CD4-positive, alpha-beta T cell treated with Interleukin-4 for 1 hour (primary cell): Measurements from ENCODE around the gene TRAF3.
"Not testable (repeated sequence)": the region's sequence is repeated elsewhere in the genome, so short reads cannot be mapped to it uniquely, and the experiment has no call there.

ENCODE experiments used
- DNase-seq, 2 donors: peaks; one replicate each; pipeline ENCODE4 v3.0.0-alpha.2; 2020 to 2022

Gene TRAF3

DNA sequence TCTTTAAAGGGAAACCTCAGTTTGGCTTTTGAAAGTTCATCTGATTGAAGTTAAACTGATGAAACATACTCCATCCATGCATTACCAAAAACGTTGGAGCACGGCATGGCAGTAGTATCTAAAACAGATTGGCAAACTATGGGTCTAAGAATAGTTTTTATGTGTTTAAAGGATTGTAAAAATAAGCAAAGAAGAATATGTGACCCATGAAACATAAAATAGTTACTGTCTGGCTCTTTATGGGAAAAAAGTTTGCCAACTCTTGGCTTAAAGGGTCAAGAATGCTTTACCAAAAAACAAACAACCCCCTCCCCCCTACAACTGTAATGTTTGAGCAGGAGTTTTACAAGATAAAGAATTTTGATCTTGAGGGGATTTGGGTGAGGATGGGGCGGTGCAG lies 32.6 kb downstream of the TRAF3 start:
- no peak for DNase-seq

DNA sequence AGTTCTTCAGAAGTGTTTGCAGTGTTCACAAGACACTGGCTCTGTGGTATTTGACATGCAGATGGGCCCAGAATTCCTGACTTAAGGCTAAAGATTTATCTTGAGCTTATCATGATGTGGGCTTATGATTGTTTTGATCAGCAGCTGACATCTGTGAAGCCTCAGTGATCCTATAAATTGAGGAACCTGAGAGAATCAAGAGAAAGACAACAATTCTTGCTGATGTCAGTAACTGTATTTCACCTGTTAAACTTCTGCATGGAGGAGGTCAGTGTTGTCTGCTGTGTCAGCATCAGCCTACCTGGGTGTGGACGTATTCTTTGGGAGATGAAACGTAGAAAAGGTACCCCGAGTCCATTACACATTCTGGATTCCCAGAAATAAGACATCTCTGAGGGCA lies 33.3 kb downstream of the TRAF3 start:
- DNase-seq, result no peak

DNA sequence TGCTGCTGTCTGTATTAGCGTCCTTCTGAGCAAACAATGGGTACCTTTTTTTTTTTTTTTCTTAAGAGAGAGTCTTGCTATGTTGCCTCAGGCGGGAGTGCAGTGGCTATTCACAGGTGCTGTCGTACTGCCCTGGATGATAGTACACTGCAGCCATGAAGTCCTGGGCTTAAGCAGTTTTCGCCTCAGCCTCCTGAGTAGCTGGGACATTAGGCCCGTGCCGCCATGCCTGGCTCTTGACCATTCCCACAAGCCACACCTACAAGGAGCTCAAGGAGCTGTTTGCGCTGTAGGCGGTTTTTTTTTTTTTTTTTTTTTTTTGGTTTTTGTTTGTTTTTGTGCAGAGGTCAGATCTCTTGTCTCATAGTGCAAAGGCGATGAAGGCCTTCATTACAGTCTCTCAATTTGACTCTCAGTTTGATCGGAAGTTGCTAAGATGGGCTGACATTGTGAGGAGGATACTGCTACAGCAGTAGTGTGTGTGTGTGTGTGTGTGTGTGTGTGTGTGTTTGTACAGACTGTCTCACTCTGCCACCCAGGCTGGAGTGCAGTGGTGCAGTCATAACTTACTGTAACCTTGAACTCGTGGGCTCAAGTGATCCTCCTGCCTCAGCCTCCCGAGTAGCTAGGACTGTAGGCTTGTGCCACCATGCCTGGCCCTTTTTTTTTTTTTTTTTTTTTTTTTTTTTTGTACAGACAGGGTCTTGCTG lies 34.2 kb downstream of the TRAF3 start:
- no peak for DNase-seq

DNA sequence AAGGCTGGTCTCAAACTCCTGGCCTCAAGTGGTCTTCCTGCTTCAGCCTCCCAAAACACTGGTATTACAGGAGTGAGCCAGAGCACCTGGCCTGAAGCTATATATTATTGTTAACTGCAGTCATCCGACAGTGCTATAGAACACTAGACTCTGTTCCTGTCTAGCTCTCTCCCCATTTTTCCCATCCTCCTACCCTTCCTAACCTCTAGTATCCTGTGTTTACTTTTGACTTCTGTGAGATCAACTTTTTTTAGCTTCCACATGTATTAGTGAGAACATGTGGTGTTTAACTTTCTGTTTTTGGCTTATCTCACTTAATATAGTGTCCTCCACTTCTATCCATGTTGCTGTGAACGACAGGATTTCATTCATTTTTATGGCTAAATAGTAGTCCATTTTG lies 34.7 kb downstream of the TRAF3 start:
- DNase-seq, result no peak

DNA sequence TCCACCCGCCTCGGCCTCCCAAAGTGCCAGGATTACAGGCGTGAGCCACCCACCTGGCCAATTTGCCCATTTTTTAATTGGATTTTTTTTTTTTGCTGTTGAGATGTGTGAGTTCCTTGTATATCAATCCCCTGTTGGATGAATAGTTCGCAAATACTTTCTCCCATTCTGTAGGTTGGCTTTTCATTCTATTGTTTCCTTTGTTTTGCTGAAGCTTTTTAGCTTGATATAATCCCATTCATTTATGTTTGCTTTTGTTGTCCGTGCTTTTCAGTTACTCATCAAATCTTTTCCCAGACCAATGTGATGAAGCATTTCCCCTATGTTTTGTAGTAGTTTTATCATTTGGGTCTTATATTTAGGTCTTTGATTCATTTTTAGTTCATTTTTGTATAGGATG lies 36.4 kb downstream of the TRAF3 start:
- DNase-seq, result no peak

DNA sequence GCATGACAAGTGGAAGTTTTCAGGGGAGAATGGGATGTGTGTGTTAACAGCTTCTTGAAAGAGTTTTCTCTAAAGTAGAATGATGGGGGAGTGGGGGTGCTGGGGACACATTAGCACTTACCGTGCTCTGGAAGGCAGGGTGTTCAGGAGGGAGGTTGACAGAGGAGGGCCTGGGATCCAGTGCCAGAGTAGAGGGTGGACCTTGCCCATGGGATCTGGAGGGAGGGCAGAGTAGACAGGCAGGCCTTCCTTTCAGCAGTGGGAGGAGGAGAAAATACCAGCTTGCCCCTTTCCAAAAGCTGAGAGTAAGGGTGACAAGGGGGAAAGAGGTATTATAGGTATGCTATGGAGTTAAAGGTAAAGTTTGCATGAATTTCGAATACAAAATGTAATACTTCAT lies 40.1 kb downstream of the TRAF3 start:
- no peak for DNase-seq

DNA sequence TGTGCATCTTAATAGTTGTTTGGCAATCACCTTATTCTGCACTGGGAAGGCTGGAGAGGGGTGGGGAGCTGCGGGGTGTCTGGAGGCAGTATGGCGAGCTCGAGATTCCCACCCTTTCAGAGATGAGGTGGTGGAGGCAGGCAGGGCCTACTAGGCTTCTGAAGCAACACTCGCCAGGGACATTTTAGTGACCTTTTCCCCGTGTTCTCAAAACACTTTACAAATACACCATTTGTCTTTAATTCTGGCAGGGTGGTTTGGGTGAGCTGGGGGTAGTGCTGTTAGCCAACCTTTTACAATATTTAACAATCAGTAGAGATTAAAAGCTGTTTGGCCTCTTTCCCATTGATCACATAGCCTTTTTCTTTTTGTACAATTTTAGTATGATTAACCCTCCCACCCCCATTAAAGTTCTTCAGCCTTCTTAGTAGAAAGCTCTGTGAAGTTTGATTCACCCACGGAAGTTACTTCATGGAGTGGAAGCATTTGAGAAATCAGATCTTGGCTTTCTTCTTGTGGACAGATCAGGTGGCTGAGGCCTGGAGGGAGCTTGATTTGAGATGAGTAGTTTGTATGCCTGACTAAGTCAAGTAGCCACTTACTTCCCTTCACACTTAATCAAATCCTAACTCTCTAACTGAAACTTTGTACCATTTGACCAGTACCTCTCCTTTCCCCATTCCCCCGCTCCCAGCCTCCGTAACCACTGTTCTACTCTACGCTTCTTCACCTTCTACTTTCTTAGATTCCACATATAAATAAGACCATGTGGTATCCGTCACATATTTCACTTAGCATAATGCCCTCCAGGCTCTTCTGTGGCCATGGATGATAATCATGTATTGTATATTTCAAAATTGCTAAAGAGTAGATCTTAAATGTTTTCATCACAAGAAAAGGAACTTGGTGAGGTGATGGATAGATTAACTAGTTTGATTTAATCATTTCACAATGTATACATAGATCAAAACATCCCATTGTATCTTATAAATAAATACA lies 41.0 kb downstream of the TRAF3 start:
- no peak for DNase-seq

DNA sequence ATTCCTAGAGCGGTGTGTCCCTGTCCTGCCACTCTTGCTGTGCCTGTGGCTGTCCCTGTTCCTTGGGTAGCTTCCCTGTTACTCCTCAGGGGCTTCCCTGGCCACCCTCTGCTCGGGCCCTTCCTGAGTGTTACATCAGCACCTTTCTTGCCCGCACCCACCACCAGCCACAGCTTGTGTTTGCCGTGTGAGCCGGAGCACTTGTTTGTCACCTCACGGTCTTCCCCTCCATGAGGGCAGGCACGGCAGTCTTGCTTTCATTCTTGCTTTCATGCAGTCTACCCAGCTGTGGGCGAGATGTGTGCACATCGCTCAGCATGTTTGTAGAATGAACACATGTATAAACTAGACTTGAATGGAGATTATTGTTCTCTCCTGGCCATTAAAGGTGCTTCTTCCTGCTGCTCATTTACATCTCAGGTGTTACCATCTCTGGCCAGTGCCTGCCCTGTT lies 42.0 kb downstream of the TRAF3 start:
- DNase-seq, result peak; percentile 44 to 56

DNA sequence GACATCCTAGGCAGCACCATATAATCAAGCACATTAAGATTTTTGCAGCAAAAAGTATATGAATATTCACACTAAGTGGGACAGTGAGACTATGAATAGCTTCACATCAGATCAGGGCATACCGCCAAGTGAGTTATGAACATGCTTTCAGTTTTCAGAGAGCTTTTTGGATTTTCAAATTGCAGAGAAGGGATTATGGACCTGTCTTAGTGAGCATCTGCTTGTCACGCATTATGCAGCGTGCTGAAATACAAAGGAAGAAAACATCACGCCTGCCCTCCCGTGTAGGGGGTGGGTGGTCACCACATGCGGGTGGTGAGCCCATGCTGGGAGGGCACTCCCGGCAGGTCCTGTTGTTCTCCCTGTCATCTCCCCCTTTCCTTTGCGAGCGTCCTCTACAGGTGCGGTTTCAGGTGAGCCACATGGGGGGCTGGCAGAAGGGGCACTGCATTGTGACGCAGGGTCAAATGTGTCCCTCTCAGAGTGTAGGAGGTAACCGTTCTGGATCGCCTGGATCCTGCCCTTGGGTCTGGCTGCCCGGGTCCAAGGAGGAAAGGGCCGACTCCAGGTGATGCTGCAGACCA lies 42.6 kb downstream of the TRAF3 start:
- no peak for DNase-seq

DNA sequence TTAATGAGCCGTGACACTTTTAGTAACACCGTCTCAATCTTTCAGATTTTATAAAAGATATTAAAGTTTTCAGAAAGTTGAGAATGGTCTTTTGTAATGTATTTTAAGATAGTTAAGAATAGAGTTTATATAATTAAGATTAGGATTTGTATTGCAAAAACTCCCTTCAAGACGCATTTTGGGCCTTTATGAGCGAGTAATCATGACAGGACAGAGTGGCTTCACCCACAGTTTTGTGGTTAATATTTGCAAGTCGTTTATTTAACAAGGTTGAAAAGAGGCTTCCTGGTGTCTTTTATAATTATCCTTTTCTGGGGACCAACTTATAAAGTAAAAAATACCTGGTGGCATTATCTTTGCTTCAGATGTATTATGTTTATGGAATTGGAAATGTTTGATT lies 44.0 kb downstream of the TRAF3 start:
- DNase-seq, result no peak

DNA sequence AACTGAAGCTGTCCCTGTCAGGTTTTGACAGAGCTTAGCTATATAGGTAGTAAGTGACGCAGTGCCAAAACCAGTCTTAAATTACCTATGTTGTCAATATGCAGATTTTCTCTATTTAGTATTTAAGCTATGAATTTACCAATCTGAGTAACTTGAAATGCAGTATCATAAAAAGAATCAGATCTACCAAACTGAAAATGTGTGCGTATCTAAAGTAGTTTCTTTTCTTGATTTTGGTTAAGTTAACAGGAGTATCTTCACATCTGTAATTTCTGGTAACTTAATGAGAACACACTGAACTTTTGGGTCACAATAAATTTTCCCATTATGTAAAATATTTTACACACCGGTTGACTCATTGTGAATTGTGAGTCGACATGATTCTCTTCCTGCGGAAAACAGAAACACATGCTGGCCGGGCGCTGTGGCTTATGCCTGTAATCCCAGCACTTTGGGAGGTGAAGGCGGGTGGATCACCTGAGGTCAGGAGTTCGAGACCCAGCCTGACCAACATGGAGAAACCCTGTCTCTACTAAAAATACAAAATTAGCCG lies 45.1 kb downstream of the TRAF3 start:
- peak in 1 of 2 donors; percentile 17 for DNase-seq

DNA sequence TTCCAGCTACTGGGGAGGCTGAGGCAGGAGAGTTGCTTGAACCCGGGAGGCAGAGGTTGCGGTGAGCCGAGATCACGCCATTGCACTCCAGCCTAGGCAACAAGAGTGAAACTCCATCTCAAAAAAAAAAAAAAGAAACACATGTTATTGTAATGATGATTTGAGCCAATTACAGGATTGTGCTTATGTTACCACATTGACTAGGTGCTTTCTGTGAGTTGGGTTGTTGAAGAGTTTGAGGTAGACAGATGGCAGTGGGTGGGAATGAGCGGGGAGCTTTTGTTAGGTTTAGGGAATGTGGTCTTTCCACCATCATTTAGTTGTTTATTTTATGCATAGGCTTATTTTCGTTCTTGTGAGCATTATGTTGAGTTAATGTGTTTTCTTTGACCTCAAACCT lies 45.6 kb downstream of the TRAF3 start:
- DNase-seq, result not testable (repeated sequence)

DNA sequence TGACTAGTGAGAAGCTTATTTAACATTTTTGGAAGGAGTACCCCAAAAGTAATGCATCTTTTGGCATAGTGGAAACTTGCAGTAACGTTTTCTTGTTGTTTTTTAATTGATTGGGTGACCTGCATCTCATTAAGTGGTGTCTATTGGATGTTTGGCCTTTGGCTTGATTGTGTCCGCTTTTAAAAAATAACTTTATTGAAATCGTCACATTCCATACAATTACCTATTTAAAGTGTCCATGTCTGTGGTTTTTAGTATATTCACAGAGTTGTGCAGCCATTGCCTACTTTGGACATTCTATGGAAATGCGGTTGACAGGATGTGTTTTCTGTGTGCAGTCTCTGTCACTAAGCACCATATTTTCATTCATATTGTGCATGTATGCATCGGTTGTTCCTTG lies 46.3 kb downstream of the TRAF3 start:
- no peak for DNase-seq

DNA sequence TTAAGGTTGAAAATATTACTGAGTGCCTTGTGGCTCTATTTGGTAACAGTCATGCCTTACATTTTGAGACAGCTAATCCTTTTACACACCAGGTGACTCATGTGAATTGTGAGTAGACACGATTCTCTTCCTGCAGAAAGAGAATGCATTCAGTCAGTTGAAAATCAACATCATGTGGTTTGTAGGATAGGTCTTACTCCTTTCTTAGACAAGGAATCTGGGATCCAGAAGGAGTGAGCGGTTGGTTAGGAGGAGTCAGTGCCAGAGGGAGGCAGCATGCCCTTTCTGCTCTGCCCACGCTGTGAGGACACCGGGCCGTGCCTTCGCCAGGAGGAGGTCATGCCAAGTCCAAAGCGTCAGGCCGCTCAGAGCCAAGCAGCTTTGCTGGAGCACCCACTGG lies 47.6 kb downstream of the TRAF3 start:
- no peak for DNase-seq

DNA sequence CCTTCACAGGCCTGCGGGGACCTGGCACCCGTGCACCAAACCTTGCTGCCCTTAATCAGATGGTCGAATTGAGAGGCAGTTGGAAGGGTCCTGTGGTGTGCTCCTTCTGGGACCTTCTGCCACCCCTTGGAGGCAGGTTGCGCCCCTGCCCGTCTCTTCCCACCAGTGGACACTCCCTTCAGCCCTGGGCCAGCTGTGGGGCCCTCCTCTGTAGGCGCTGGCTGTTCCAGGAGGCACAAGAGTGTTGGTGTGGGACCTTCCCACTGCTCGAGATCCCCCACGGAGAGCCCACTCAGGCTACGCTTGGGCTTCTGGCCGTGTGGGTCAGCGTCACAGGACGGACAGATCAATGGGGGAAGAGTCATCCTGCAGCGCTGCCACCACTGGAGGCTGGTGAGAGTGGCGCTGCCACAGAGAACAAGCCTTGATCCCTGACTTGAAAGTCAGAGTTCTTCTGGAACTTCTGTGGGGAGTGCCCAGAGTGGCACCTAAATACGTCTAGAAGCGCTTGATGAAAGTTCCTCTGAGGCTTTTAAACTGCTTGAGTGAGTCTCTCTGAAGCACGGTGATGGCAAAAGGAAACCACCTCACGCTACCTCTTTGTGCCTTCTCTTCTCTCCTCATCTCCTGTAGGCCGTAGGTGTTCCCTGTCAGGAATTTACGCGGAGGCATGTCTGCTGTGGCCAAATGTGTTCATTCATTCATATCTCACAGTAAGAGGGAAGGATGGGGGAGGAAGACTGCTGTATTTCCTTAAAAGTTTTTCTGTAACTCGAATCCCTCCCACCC lies 48.3 kb downstream of the TRAF3 start:
- DNase-seq, result no peak

DNA sequence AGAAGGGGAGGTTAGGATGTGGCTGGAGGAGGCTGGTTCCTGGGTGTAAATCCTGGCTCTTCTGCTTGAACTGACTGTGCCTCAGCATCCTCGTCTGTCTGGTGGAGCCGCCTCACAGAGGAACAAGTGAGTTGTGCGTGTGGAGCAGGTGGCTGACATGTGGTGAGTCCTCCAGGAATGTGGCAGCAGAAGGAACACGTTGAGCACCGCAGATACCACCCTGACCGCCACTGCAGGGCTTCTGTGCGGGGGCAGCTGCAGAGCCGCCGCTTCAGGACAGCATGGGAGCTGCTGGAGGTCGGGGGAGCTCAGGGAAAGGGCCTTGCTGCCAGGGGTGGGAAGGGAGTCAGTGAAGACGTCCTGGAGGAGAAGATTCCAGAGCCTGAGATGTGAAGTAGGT lies 48.9 kb downstream of the TRAF3 start:
- DNase-seq, result no peak

DNA sequence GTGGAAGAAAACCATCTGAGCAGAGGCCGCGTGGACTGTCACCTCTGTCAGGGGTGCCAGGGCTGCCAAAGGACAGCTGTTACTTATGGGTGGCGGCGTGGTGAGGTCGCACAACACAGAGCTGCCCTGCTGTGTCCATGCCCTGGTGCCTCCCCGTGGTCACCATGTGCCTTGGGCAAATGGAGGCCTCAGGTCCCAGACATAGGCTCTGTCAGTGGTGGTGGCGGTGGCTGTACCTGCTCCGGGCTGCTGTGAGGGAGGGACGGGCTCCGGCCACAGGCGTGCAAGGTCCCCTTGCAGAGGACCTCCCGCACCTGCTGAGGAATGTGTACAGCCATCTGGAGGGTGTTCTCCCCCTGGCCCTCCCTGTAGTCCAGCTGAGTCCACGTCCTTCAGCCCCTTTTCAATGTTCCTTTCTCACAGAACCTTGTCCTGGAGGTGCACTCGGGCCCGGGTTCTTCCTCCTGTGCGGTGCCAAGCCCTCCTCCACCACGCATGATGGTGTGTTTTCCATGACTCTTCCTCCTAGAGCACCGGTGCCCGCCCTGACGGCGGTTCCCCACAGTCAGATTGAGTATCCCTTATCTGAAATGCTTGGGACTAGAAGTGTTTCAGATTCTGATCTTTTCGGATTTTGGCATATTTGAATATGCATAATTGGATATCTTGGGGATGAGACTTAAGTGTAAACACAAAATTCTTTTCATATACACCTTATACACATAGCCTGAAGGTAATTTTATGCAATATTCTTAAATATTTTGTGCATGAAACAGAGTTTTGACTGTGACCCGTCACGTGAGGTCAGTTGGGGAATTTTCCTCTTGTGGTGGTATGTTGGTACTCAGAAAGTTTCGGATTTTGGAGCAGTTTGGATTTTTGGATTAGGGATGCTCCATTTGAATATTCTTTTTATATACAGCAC lies 49.8 kb downstream of the TRAF3 start:
- DNase-seq, result no peak

DNA sequence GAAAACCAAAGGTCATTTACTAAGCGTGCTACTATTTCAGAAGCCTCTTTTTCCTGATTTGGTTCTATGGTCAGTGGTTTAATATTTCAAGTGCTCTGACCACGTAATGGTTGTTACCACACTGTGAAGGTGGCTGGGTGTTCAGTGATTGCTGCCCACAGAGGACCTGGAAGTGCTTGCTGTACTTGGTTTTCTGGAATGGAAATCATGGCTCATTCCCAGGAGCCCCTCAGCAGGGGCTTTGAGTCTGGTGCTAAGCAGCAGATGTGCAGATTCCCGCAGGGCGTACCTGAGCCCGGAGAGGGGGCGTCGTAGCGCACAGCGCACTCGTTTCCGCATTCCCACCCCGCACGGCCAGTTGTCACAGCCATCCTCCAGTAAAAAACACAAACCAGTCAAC lies 50.5 kb downstream of the TRAF3 start:
- no peak for DNase-seq

DNA sequence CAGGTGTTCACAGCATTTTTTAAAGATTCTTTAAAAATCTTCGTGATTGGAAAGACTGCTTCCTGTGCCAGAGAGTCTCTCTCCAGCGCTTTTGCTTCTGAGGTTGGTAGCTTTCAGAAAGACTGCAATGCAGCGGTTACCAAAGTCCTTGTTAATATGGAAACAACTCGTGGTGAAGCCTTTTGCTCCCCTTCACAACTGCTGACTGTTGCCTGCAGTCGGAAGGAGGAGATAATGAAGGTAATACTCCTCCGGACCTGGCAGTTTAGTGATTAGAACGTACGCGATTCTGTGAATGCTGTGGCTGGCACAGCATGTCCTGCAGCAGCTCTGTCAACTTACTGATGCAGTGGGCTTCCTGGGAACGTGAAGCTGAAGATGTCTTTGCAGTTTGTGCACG lies 50.9 kb downstream of the TRAF3 start:
- DNase-seq, result no peak

DNA sequence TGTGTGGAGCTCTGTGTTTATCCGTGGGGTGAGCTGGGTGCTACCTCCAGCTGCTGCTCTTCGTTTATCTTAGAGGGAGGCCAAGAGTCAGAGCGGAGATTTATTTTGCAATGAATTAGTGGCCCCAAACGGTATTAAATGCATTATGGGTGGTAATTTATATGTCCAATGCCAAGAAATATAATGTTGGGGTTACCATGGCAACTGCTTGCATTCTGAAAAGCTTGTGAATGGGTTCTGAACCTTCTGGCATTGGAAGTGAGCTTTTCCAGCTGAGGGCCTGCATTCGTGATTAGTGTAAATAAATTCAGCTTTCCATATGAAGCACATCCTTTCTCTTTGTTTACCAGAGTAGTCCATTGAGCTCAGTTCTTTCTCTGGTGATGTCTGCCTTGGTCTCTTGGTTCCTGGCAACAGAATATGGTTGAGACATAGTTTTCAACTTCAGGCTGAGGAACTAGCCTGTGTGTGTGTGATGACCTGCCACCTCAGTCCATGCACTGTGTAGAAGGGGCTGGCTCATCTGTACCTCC lies 51.8 kb downstream of the TRAF3 start:
- DNase-seq, result no peak

DNA sequence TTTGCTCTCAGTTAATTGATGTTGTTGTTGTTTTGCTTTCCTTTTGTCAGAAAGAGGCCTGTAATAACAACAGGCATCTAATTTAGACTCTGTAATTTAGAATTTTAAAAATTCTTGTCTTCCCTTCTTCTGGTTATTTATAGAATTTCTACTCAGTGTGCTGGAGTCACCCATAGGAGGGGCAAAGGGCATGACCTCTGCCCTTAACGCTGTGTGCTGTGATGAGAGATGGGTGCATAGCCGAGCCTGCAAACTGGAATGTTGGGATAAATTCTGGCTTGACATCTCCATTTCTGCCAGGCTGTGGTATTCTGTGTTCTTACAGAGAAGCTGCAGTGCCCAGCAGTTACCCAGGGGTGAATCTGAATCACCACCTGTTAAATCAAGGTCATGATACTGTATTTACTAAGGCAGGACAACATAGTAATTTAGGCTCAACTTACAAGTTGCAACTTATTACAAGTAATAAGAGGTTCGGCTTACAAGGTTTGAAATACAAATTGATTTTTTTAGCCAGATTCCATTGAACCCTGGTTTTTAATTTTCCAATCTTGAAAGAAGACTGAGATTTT lies 53.3 kb downstream of the TRAF3 start:
- DNase-seq, result no peak
